Globus pallidus (tissue), 1 donor: Measurements from ENCODE around the gene LTBP1.

Experiments used
- DNase-seq: peaks from one replicate; pipeline ENCODE4 v3.0.0-alpha.2; 2015; ENCODE audit warnings: low spot score

The LTBP1 gene

GRCh38 chr2:33430077-33430476, 483.3 kb downstream of the LTBP1 start:
- no peak for DNase-seq

DNA sequence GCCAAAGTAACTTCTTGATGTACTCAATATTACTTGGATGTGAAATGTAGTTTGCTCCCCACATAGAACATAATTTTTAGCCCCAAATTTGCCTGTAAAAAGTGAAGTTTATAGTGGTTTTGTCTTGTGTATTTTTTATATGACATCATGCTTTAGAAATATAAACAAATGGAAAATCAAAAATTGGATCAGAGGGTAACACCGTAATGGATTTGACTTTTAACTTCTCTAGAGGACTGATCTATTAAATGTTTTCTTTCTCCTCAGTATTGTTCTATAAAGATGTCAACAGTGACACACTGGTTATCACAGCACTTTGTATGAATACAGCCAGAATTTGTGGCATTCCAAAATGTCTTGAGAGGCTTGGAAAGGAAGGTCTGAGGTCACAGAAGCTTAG, 484.1 kb downstream of the LTBP1 start:
- no peak for DNase-seq

- DNase-seq = no peak
Measured at GRCh38 chr2:33432871-33433270, 486.1 kb downstream of the LTBP1 start.

DNA sequence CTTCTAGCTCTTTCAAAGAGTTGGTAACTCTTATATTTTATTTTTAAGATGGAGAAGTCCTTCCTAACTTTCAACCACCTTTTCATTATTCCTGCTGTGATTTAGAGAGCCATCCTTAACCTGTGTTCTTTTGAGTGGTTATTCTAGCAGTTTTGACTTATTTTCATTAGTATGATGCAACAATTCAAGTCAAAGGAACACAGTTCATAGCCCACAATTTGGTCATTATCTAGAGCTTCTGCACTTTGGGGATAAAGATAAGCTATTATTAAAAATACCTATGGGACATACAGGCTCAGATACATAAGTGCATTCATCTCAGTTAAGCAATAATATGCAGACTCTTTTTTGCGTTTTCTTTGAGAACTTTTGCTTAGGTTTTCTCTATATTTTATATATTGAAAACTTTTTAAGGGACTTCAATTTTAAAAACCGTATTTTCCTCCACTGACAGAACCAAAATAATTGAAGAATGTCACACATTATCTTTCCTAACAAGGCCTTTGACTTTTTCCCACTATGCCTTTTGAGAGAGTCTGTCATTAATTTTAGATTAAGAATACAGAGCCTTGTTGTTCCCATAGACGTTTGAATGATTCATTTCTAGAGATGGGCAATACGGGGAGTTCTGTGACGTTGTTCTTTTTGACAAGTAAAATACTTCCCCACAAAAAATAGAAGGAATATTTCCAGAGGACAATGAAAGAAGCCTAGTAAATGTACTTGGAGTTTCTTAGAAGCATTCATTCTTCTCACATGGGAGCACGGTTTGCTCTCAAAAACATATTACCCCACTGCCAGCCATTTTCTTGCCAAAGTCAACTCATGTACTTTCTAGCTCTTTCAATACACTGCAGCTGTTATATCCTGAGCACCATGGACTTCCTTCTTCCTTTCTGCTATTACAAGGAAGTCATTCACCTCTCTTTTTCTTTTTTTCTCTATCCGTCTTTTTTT, 486.8 kb downstream of the LTBP1 start:
- DNase-seq = no peak

DNA sequence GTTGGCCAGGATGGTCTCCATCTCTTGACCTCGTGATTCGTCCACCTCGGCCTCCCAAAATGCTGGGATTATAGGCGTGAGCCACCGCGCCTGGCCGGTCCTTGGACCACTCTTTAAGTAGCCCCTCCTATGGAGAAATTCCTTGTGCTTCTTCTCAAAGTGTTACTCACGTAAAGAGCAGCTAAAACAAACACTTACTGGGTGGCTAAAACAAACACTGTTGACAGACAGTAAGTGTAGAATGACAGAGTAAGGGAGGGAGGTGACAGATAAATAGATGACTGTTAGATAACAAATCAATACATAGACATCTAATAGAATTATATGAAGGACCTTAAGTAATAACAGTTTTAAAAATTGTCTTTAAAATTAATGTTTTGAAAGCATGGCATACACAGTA, 488.8 kb downstream of the LTBP1 start:
- DNase-seq = no peak

DNA sequence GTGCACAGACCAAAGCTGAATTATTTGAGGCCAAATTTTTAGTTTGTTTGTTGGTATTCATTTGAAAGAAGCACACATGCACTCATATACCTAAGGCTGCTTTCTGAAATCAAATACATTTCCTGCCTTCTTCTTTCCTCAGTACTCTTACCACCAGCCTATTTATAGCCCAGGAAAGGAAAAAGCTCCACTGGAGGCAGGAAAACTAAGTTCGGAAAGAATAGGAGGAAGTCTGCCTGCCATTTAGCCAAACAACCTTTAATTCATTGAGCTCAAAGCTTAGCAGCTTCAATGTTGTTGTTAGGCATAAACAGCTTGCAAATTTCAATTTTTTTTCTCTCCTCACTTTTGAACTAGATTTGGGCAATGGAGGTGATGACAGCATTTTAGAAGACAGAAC, 489.3 kb downstream of the LTBP1 start:
- DNase-seq = no peak

- DNase-seq = no peak
Measured at GRCh38 chr2:33437297-33437696, 490.5 kb downstream of the LTBP1 start.

DNA sequence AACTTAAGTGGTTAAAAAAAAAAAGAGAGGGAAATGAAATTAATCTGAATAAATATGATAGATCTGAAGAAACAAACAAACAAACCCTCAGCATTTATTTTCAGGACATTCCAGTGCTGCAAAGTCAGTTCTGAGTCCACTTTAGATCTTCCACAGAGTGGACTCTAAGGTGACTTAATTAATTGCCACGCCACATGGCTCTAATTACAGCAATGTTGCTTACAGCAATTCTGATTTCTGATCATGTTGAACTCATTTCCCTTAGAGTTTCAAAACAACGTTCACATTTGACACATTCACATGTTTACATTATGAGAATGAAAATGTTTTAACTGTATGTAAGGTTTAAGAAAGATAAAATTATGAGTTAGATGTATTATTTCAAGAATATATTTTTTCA, 491.1 kb downstream of the LTBP1 start:
- DNase-seq = no peak

- DNase-seq = peak; percentile 93
Measured at GRCh38 chr2:33441235-33441810, 494.6 kb downstream of the LTBP1 start.

DNA sequence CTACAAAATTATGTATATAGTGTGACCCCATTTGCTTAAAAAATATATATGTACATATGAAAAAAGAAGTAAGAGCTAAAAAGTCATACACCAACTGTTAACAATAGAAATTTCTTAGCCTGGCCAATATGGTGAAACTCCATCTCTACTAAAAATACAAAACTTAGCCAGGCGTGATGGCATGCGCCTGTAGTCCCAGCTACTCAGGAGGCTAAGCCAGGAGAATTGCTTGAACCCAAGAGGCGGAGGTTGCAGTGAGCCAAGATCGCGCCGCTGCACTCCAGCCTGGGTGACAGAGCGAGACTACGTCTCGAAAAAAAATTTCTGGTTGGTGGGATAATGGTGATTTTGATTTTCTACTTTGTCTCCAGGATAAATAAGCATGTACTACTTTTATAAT, 495.3 kb downstream of the LTBP1 start:
- peak; percentile 34 for DNase-seq

GRCh38 chr2:33442528-33443079, 495.9 kb downstream of the LTBP1 start:
- DNase-seq = peak; percentile 92

- DNase-seq = peak; percentile 24
Measured at GRCh38 chr2:33443274-33443829, 496.6 kb downstream of the LTBP1 start.

DNA sequence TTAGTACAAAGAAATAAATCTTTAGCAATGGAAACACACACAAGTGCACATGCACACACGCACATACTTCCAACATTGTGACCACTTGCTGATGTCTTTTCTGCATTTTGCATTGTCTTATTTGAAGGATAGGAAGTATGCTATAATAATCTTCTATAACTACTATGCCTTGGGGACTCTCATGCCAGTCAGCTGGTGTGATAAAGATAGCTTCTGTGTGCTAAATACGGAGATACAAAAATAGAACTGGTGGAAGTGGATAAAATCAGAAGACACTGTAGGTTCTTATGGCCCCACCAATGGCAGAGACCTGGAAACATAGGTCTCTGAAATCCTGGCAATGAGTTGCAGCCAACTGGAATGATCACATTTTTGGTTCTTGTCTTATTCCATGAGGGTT, 498.2 kb downstream of the LTBP1 start:
- no peak for DNase-seq

- no peak for DNase-seq
Measured at GRCh38 chr2:33448220-33448899, 501.6 kb downstream of the LTBP1 start.
